GM23338 (cell line): Measurements from ENCODE around the gene PCGF3. TPM values are rescaled to one million over a fixed set of nuclear protein-coding genes. Genes with fewer than 3 reads are reported as not detected.

Experiments used
- ATAC-seq: fragments of 200-7000 bp; cut with Tn5 transposase; 3 replicates; pipeline ENCODE4 v1.9.1; 2020
- DNase-seq: peaks from one replicate; pipeline ENCODE4 v3.0.0-alpha.2; 2015; ENCODE audit warnings: low spot score
- H2AFZ ChIP-seq: fragments of 200-600 bp; sonication (generic); 2 replicates; pipeline ENCODE4 v1.8.0; 2016; ENCODE audit warnings: antibody characterized with exemption, mild to moderate bottlenecking, moderate library complexity
- H3F3A ChIP-seq: fragments of 200-600 bp; sonication (generic); replicated peaks from 2 replicates; pipeline ENCODE4 v1.8.0; 2017; ENCODE audit warnings: antibody characterized with exemption, mixed run types, low read depth
- H3K27ac ChIP-seq: fragments of 200-600 bp; sonication (generic); 2 replicates; pipeline ENCODE4 v1.6.1; 2016; ENCODE audit warnings: low read depth
- H3K27me3 ChIP-seq: fragments of 200-600 bp; sonication (generic); 2 replicates; pipeline ENCODE4 v1.8.0; 2016; ENCODE audit warnings: mild to moderate bottlenecking, mixed run types, moderate library complexity; ENCODE audit not compliant: insufficient read depth
- H3K36me3 ChIP-seq: fragments of 200-600 bp; sonication (generic); 2 replicates; pipeline ENCODE4 v1.8.0; 2016; ENCODE audit warnings: mild to moderate bottlenecking; ENCODE audit not compliant: insufficient read depth
- H3K4me1 ChIP-seq: fragments of 200-600 bp; sonication (generic); 2 replicates; pipeline ENCODE4 v1.8.0; 2016; ENCODE audit warnings: mild to moderate bottlenecking, moderate library complexity; ENCODE audit not compliant: insufficient read depth
- H3K4me2 ChIP-seq: fragments of 200-600 bp; sonication (generic); 2 replicates; pipeline ENCODE4 v1.7.1; 2017; ENCODE audit warnings: mixed run types
- H3K4me3 ChIP-seq: fragments of 200-600 bp; sonication (generic); 2 replicates; pipeline ENCODE4 v1.6.1; 2016; ENCODE audit warnings: mixed run types
- H3K79me2 ChIP-seq: fragments of 200-600 bp; sonication (generic); replicated peaks from 2 replicates; pipeline ENCODE4 v1.8.0; 2017; ENCODE audit warnings: mild to moderate bottlenecking; ENCODE audit not compliant: insufficient read depth
- H3K9me2 ChIP-seq: fragments of 200-600 bp; sonication (generic); 2 replicates; pipeline ENCODE4 v1.8.0; 2017; ENCODE audit not compliant: insufficient read depth
- H4K20me1 ChIP-seq: fragments of 200-600 bp; sonication (generic); replicated peaks from 2 replicates; pipeline ENCODE4 v1.8.0; 2017; ENCODE audit warnings: mild to moderate bottlenecking; ENCODE audit not compliant: insufficient read depth
- H3K27ac Mint-ChIP-seq: 2 replicates; pipeline ENCODE4 v1.8.0; 2020; ENCODE audit warnings: inconsistent platforms, mild to moderate bottlenecking, moderate library complexity, mixed read lengths
- H3K27me3 Mint-ChIP-seq: 3 replicates; pipeline ENCODE4 v1.8.0; 2022; ENCODE audit warnings: low read depth, mild to moderate bottlenecking, moderate library complexity, mixed read lengths, inconsistent platforms; ENCODE audit not compliant: insufficient read depth, poor library complexity
- H3K36me3 Mint-ChIP-seq: 3 replicates; pipeline ENCODE4 v1.8.0; 2021; ENCODE audit warnings: low read depth, mild to moderate bottlenecking, inconsistent platforms, moderate library complexity, mixed read lengths
- H3K4me1 Mint-ChIP-seq: 3 replicates; pipeline ENCODE4 v1.8.0; 2020; ENCODE audit warnings: mild to moderate bottlenecking, inconsistent platforms, mixed read lengths
- H3K4me3 Mint-ChIP-seq: 3 replicates; pipeline ENCODE4 v1.8.0; 2021; ENCODE audit warnings: moderate library complexity, mild to moderate bottlenecking, inconsistent platforms, mixed read lengths
- H3K9me3 Mint-ChIP-seq: 3 replicates; pipeline ENCODE4 v1.8.0; 2020; ENCODE audit warnings: moderate library complexity, mild to moderate bottlenecking, inconsistent platforms, mixed read lengths
- CREB1 ChIP-seq: fragments of 250-450 bp; sonication (Bioruptor Pico); IDR thresholded peaks from 2 replicates; pipeline ENCODE4 v1.5.0; 2020; ENCODE audit warnings: low read depth, mild to moderate bottlenecking, moderate library complexity
- EZH2 ChIP-seq: fragments of 200-600 bp; sonication (generic); IDR thresholded peaks from one replicate; pipeline ENCODE4 v1.8.0; 2017; ENCODE audit warnings: antibody characterized with exemption, mild to moderate bottlenecking, low read depth; ENCODE audit not compliant: unreplicated experiment
- EZH2phosphoT487 ChIP-seq: fragments of 200-600 bp; sonication (generic); IDR thresholded peaks from one replicate; pipeline ENCODE4 v1.8.1; 2018; ENCODE audit warnings: antibody characterized with exemption; ENCODE audit not compliant: unreplicated experiment
- NANOG ChIP-seq: IDR thresholded peaks from 2 replicates; pipeline ENCODE4 v1.6.1; 2016; ENCODE audit warnings: antibody characterized with exemption, borderline replicate concordance
- POLR2AphosphoS5 ChIP-seq: IDR thresholded peaks from 2 replicates; pipeline ENCODE4 v1.6.1; 2016; ENCODE audit warnings: antibody characterized with exemption, low read depth
- STAT1 ChIP-seq: IDR thresholded peaks from one replicate; pipeline ENCODE4 v1.6.1; 2016; ENCODE audit warnings: antibody characterized with exemption; ENCODE audit not compliant: unreplicated experiment
- ZNF114 ChIP-seq: fragments of 250-450 bp; sonication (Bioruptor Pico); IDR thresholded peaks from 2 replicates; pipeline ENCODE4 v1.5.0; 2020; ENCODE audit warnings: mild to moderate bottlenecking, moderate library complexity
- ZNF331 ChIP-seq: fragments of 250-450 bp; sonication (Bioruptor Pico); IDR thresholded peaks from 2 replicates; pipeline ENCODE4 v1.5.0; 2020; ENCODE audit warnings: low read depth, mild to moderate bottlenecking, moderate library complexity
- polyA plus RNA-seq: library from polyadenylated mRNA; unstranded; fragments of >200 nt; fragmentation: Nextera tagmentation; extraction: Ambion mirVana; gene quantifications from 2 replicates; pipeline ENCODE4 v1.2.1, GENCODE V29; 2016
- total RNA-seq: library from RNA; depleted of rRNA; stranded (reverse); fragments of >200 nt; shearing (Covaris generic); gene quantifications from 2 replicates; pipeline ENCODE4 v1.2.3, GENCODE V29; 2014
- TF ChIP-seq, protein P1 (sequence below), 2 experiments: fragments of 200-600 bp in 1 of 2; sonication (generic) in 1 of 2; conservative IDR thresholded peaks; 2 replicates each; pipeline versions ENCODE4 v1.5.1 to v1.6.1; 2016 to 2017; ENCODE audit warnings: antibody characterized with exemption in 2 of 2, low read depth in 2 of 2, mild to moderate bottlenecking in 2 of 2, moderate library complexity in 1 of 2
- TF ChIP-seq, protein P2 (sequence below): IDR thresholded peaks from one replicate; pipeline ENCODE4 v1.6.1; 2018; ENCODE audit warnings: antibody characterized with exemption; ENCODE audit not compliant: unreplicated experiment

Gene PCGF3
- total and polyA plus RNA-seq, 2 experiments from 2014 or later = 33.1 to 49.0 TPM

DNA sequence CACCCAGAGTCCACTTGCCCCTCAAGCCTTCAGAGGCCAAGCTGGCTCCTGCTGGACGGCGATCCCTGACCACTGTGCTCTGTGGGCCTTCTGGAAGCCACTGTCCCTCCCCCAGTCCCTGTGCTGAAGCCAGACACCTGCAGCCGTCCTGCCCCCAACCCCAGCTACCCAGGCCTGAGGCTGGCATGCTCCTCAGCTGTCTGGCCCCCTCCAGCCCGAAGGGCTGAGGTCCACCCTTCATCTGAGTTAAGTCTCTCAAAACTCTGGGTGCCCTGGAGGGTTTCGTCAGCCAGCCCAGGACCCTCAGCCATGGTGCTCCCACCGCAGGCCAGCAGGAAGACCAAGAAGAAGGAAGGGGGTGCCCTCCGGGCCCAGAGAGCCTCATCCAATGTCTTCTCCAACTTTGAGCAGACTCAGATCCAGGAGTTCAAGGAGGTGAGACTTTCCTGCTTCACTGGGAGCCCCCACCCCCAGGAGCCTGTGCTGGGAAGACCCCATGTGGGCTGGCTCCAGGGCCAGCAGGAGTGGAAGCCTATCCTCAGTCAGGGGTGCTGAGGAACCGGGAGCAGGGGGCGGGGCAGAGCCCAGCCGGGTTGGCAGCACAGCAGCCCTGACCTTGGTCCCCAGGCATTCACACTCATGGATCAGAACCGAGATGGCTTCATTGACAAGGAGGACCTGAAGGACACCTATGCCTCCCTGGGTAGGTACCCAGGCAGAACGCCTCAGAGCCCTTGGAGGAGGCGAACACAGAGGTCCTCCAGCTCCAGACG, 27.1 kb upstream of the PCGF3 start:
- H3K4me1 Mint-ChIP-seq = peaks cover 4% of the 10 kb centered on the region

DNA sequence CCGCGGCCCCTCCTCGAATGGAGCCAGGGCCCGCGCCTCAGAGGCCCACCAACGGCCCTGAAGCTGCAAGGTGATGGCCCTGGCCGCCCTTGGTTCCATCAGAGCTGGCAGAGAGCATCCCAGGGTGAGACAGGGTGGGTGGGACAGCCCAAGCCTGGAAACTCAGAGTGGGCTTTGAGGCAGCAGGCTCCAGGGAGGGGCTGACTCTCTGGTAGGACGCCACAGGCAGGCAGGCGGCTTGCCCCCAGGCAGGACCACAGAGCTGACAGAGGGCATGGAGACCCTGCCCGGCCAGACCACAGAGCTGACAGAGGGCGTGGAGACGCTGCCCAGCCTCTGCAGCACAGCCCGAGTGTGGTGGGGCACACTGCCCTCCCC, 26.5 kb upstream of the PCGF3 start:
- H3K36me3 Mint-ChIP-seq = no peaks in the 10 kb centered on the region
- peaks cover 17% of the 10 kb centered on the region for H3K27me3 Mint-ChIP-seq
- H3K4me1 Mint-ChIP-seq = peaks cover 8% of the 10 kb centered on the region
- Histone ChIP-seq H3K4me1 (no peaks in the 10 kb centered on the region; the same call in 1 of the 2 replicates), H3K27me3 (no peaks in the 10 kb centered on the region), H4K20me1 (no peaks in the 10 kb centered on the region), H3K36me3 (no peaks in the 10 kb centered on the region), H3K79me2 (no peaks in the 10 kb centered on the region), H3K9me2 (no peaks in the 10 kb centered on the region), H3K4me2 (no peak overlapping the region), H3F3A (peaks cover 16% of the 10 kb centered on the region), H3K4me3 (no peak overlapping the region), H3K27ac (no peak overlapping the region), H2AFZ (no peak overlapping the region)
- no peak overlapping the region for H3K4me3 Mint-ChIP-seq
- DNase-seq (no peak), ATAC-seq (no peak)
- H3K9me3 Mint-ChIP-seq = peaks cover 3% of the 10 kb centered on the region; the same call in 1 of the 3 replicates
- no peak overlapping the region for H3K27ac Mint-ChIP-seq
- TF ChIP-seq EZH2phosphoT487 = no peak
- no peak for TF ChIP-seq EZH2
- TF ChIP-seq, protein P1, sequence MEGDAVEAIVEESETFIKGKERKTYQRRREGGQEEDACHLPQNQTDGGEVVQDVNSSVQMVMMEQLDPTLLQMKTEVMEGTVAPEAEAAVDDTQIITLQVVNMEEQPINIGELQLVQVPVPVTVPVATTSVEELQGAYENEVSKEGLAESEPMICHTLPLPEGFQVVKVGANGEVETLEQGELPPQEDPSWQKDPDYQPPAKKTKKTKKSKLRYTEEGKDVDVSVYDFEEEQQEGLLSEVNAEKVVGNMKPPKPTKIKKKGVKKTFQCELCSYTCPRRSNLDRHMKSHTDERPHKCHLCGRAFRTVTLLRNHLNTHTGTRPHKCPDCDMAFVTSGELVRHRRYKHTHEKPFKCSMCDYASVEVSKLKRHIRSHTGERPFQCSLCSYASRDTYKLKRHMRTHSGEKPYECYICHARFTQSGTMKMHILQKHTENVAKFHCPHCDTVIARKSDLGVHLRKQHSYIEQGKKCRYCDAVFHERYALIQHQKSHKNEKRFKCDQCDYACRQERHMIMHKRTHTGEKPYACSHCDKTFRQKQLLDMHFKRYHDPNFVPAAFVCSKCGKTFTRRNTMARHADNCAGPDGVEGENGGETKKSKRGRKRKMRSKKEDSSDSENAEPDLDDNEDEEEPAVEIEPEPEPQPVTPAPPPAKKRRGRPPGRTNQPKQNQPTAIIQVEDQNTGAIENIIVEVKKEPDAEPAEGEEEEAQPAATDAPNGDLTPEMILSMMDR (conservative IDR thresholded peaks at IDR 0.05; ENCODE audit: low read depth in 2 of 2) = no peak
- TF ChIP-seq CREB1 (CRISPR knock-in tag) = no peak
- TF ChIP-seq NANOG = no peak
- TF ChIP-seq ZNF331 (CRISPR knock-in tag) = no peak

More for the DNA sequence above, 27.1 kb upstream of the PCGF3 start:
- Mint-ChIP-seq H3K4me3 (no peak overlapping the region), H3K27ac (no peak overlapping the region), H3K9me3 (peaks cover 3% of the 10 kb centered on the region; the same call in 1 of the 3 replicates), H3K27me3 (peaks cover 17% of the 10 kb centered on the region), H3K36me3 (peaks cover 2% of the 10 kb centered on the region)
- peaks cover 13% of the 10 kb centered on the region for H3F3A ChIP-seq
- no peak overlapping the region for H3K4me2 ChIP-seq
- no peak for DNase-seq
- no peak overlapping the region for H2AFZ ChIP-seq
- no peaks in the 10 kb centered on the region; the same call in 1 of the 2 replicates for H3K4me1 ChIP-seq
- no peak for ATAC-seq
- no peak overlapping the region for H3K27ac ChIP-seq
- H4K20me1 ChIP-seq = no peaks in the 10 kb centered on the region
- H3K27me3 ChIP-seq = no peaks in the 10 kb centered on the region
- H3K36me3 ChIP-seq = no peaks in the 10 kb centered on the region
- H3K9me2 ChIP-seq = no peaks in the 10 kb centered on the region
- no peak overlapping the region for H3K4me3 ChIP-seq
- peaks cover 3% of the 10 kb centered on the region for H3K79me2 ChIP-seq
- TF ChIP-seq NANOG (no peak), STAT1 (no peak), POLR2AphosphoS5 (no peak), ZNF114 (CRISPR knock-in tag) (no peak), CREB1 (CRISPR knock-in tag) (no peak)
- TF ChIP-seq, protein P2, sequence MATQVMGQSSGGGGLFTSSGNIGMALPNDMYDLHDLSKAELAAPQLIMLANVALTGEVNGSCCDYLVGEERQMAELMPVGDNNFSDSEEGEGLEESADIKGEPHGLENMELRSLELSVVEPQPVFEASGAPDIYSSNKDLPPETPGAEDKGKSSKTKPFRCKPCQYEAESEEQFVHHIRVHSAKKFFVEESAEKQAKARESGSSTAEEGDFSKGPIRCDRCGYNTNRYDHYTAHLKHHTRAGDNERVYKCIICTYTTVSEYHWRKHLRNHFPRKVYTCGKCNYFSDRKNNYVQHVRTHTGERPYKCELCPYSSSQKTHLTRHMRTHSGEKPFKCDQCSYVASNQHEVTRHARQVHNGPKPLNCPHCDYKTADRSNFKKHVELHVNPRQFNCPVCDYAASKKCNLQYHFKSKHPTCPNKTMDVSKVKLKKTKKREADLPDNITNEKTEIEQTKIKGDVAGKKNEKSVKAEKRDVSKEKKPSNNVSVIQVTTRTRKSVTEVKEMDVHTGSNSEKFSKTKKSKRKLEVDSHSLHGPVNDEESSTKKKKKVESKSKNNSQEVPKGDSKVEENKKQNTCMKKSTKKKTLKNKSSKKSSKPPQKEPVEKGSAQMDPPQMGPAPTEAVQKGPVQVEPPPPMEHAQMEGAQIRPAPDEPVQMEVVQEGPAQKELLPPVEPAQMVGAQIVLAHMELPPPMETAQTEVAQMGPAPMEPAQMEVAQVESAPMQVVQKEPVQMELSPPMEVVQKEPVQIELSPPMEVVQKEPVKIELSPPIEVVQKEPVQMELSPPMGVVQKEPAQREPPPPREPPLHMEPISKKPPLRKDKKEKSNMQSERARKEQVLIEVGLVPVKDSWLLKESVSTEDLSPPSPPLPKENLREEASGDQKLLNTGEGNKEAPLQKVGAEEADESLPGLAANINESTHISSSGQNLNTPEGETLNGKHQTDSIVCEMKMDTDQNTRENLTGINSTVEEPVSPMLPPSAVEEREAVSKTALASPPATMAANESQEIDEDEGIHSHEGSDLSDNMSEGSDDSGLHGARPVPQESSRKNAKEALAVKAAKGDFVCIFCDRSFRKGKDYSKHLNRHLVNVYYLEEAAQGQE = no peak
